Keratinocyte (primary cell): ENCODE data around the gene ISX. TPM values are rescaled to one million over a fixed set of nuclear protein-coding genes. Genes with fewer than 3 reads are reported as not detected.

Source experiments
- DNase-seq: peaks from one replicate; pipeline ENCODE4 v3.0.0-alpha.2; 2011; ENCODE audit warnings: low read depth, missing footprints, low spot score
- FAIRE-seq: peaks from 2 replicates; lab custom pipeline; 2011; peaks lifted over from hg19 to GRCh38; lab: Jason Lieb, UNC
- H2AFZ ChIP-seq: 2 replicates; pipeline ENCODE4 v1.6.0; 2012; ENCODE audit warnings: low read length, control low read depth, inconsistent platforms; ENCODE audit not compliant: control insufficient read depth
- H3K27ac ChIP-seq: 2 replicates; pipeline ENCODE4 v1.5.1; 2011; ENCODE audit warnings: low read length; ENCODE audit not compliant: control insufficient read depth, insufficient read depth
- H3K27me3 ChIP-seq: 3 replicates; pipeline ENCODE4 v1.6.0; 2011; ENCODE audit warnings: low read length; ENCODE audit not compliant: control insufficient read depth, insufficient read depth; ENCODE audit errors: extremely low read depth
- H3K36me3 ChIP-seq, 2 experiments: 2 replicates in 1 of 2; 3 replicates in 1 of 2; pipeline ENCODE4 v1.5.1; 2011; ENCODE audit warnings: low read length in 2 of 2, mild to moderate bottlenecking in 1 of 2; ENCODE audit not compliant: control insufficient read depth in 2 of 2, insufficient read depth in 2 of 2; ENCODE audit errors: extremely low read depth in 1 of 2
- H3K4me1 ChIP-seq: 3 replicates; pipeline ENCODE4 v1.5.1; 2011; ENCODE audit warnings: low read length; ENCODE audit not compliant: control insufficient read depth, insufficient read depth; ENCODE audit errors: extremely low read depth
- H3K4me2 ChIP-seq: 3 replicates; pipeline ENCODE4 v1.6.0; 2011; ENCODE audit warnings: low read depth, low read length; ENCODE audit not compliant: control insufficient read depth, insufficient read depth; ENCODE audit errors: extremely low read depth
- H3K4me3 ChIP-seq, 3 experiments: fragments of 200-600 bp in 1 of 3; sonication (generic) in 1 of 3; 2 replicates in 2 of 3; 3 replicates in 1 of 3; pipeline ENCODE4 v1.5.1; 2011 to 2016; ENCODE audit warnings: low read length in 3 of 3, mild to moderate bottlenecking in 3 of 3, control low read depth in 2 of 3, inconsistent platforms in 1 of 3, low read depth in 1 of 3, mixed read lengths in 1 of 3, mixed run types in 1 of 3, moderate library complexity in 1 of 3; ENCODE audit not compliant: control insufficient read depth in 2 of 3, insufficient read depth in 2 of 3; ENCODE audit errors: extremely low read depth in 1 of 3
- H3K79me2 ChIP-seq: 2 replicates; pipeline ENCODE4 v1.6.0; 2012; ENCODE audit warnings: low read length; ENCODE audit not compliant: control insufficient read depth, insufficient read depth
- H3K9ac ChIP-seq: 3 replicates; pipeline ENCODE4 v1.6.0; 2011; ENCODE audit warnings: low read length; ENCODE audit not compliant: control insufficient read depth, insufficient read depth; ENCODE audit errors: extremely low read depth
- H3K9me1 ChIP-seq: 3 replicates; pipeline ENCODE4 v1.6.0; 2011; ENCODE audit warnings: low read length; ENCODE audit not compliant: control insufficient read depth, insufficient read depth; ENCODE audit errors: extremely low read depth
- H3K9me3 ChIP-seq: 2 replicates; pipeline ENCODE4 v1.5.1; 2012; ENCODE audit warnings: low read depth, low read length; ENCODE audit not compliant: control insufficient read depth
- H4K20me1 ChIP-seq: 3 replicates; pipeline ENCODE4 v1.6.0; 2011; ENCODE audit warnings: low read length; ENCODE audit not compliant: control insufficient read depth, insufficient read depth; ENCODE audit errors: extremely low read depth
- EZH2 ChIP-seq: IDR thresholded peaks from one replicate; pipeline ENCODE4 v1.6.1; 2012; ENCODE audit warnings: inconsistent platforms, mild to moderate bottlenecking, low read length, moderate library complexity
- dilution Hi-C: fragments of 300-500 bp; cut with MboI; formaldehyde crosslinking; loops from one replicate; pipeline ENCODE4 v1.7.0; 2020; ENCODE audit warnings: low sequenced_read_pairs; ENCODE audit not compliant: extremely low pct_ligation_motif_present
- polyA plus RNA-seq, 5 experiments: library from polyadenylated mRNA; depleted of rRNA in 3 of 5; stranded (reverse) in 3 of 5; stranded (forward) in 1 of 5; unstranded in 1 of 5; fragments of >200 nt; gene quantifications; 1 replicate in 1 of 5; 2 replicates in 3 of 5; 3 replicates in 1 of 5; pipeline versions ENCODE4 v1.2.1 to v1.2.3, GENCODE V29; 2011 to 2012; ENCODE audit warnings: missing spikeins in 2 of 5, low read depth in 1 of 5, low replicate concordance in 1 of 5
- TF ChIP-seq, protein P1 (sequence below), 3 experiments: IDR thresholded peaks in 1 of 3; conservative IDR thresholded peaks in 1 of 3; optimal IDR thresholded peaks in 1 of 3; 2 replicates in 2 of 3; 3 replicates in 1 of 3; pipeline versions ENCODE3 to v1.5.1; 2011; ENCODE audit warnings: low read length in 3 of 3, mild to moderate bottlenecking in 3 of 3, moderate library complexity in 2 of 3, control low read depth in 1 of 3, inconsistent platforms in 1 of 3; ENCODE audit not compliant: insufficient read depth in 2 of 3; ENCODE audit errors: extremely low read depth in 1 of 3

ISX gene
- polyA plus RNA-seq, 1 donor (not counting 4 experiments of a cell fraction or from before 2014, with no cell fraction given): not detected

GRCh38 chr22:35115515-35115914 lies 49.6 kb downstream of the ISX start:
- Histone ChIP-seq H3K36me3 (no peaks in the 10 kb centered on the region), H3K4me2 (no peak overlapping the region), H3K9ac (no peak overlapping the region), H3K27me3 (no peaks in the 10 kb centered on the region), H3K79me2 (no peaks in the 10 kb centered on the region), H3K4me3 (no peak overlapping the region), H3K9me3 (no peaks in the 10 kb centered on the region), H3K9me1 (no peaks in the 10 kb centered on the region), H4K20me1 (no peaks in the 10 kb centered on the region), H3K27ac (no peak overlapping the region), H2AFZ (no peak overlapping the region), H3K4me1 (no peaks in the 10 kb centered on the region)
- DNase-seq (no peak), FAIRE-seq (no peak)
- dilution Hi-C loops: no loop called here
- TF ChIP-seq, protein P1, sequence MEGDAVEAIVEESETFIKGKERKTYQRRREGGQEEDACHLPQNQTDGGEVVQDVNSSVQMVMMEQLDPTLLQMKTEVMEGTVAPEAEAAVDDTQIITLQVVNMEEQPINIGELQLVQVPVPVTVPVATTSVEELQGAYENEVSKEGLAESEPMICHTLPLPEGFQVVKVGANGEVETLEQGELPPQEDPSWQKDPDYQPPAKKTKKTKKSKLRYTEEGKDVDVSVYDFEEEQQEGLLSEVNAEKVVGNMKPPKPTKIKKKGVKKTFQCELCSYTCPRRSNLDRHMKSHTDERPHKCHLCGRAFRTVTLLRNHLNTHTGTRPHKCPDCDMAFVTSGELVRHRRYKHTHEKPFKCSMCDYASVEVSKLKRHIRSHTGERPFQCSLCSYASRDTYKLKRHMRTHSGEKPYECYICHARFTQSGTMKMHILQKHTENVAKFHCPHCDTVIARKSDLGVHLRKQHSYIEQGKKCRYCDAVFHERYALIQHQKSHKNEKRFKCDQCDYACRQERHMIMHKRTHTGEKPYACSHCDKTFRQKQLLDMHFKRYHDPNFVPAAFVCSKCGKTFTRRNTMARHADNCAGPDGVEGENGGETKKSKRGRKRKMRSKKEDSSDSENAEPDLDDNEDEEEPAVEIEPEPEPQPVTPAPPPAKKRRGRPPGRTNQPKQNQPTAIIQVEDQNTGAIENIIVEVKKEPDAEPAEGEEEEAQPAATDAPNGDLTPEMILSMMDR (optimal IDR thresholded peaks at IDR 0.05 in 1 of 3, IDR thresholded peaks at IDR 0.05 in 1 of 3, conservative IDR thresholded peaks at IDR 0.05 in 1 of 3; ENCODE audit: extremely low read depth in 1 of 3, insufficient read depth in 2 of 3, low read length in 3 of 3): no peak
- no peak for TF ChIP-seq EZH2

- no peak for FAIRE-seq
- dilution Hi-C loops: no loop called here
- Histone ChIP-seq H3K4me2 (no peak overlapping the region), H3K4me1 (no peaks in the 10 kb centered on the region), H4K20me1 (no peaks in the 10 kb centered on the region), H3K27ac (no peak overlapping the region), H3K9me1 (no peaks in the 10 kb centered on the region), H2AFZ (no peak overlapping the region), H3K9ac (no peak overlapping the region), H3K4me3 (no peak overlapping the region), H3K36me3 (no peaks in the 10 kb centered on the region), H3K9me3 (no peaks in the 10 kb centered on the region), H3K27me3 (no peaks in the 10 kb centered on the region), H3K79me2 (no peaks in the 10 kb centered on the region)
- TF ChIP-seq EZH2: no peak
- TF ChIP-seq, protein P1 (optimal IDR thresholded peaks at IDR 0.05 in 1 of 3, IDR thresholded peaks at IDR 0.05 in 1 of 3, conservative IDR thresholded peaks at IDR 0.05 in 1 of 3; ENCODE audit: extremely low read depth in 1 of 3, insufficient read depth in 2 of 3, low read length in 3 of 3): no peak
- no peak for DNase-seq
Observed at GRCh38 chr22:35116269-35116668, 50.3 kb downstream of the ISX start.
